ENCODE measurements around the gene IQGAP1. TPM values are rescaled to one million over a fixed set of nuclear protein-coding genes. Genes with fewer than 3 reads are reported as not detected.

Gene IQGAP1
- total and polyA plus RNA-seq, 2 of the 13 experiments (the other 11 are each of a cell fraction or from before 2014, with no cell fraction given), result 29.5 to 37.9 TPM

- WGBS (ENCODE audit: low lambda C conversion rate), result 85% methylated on average over 4 of the region's 4 CpGs
- H3K4me2 ChIP-seq (ENCODE audit: low read depth, low read length), result no peak overlapping the region
- H4K20me1 ChIP-seq (ENCODE audit: insufficient read depth, low read length), result no peaks in the 10 kb centered on the region
- ATAC-seq (no peak), FAIRE-seq (no peak), DNase-seq (ENCODE audit: low spot score) (no peak)
- H3K27me3 ChIP-seq (ENCODE audit: control insufficient read depth in 1 of 2, insufficient read depth in 2 of 2, low read length in 2 of 2), result no peaks in the 10 kb centered on the region
- TF ChIP-seq TAF15 (IDR thresholded peaks at IDR 0.05; ENCODE audit: low read depth, low read length, poor library complexity, severe bottlenecking), result no peak
- no peak for TF ChIP-seq ARNTL (CRISPR knock-in tag; IDR thresholded peaks at IDR 0.05)
- no peak for TF ChIP-seq CBX5 (CRISPR knock-in tag; IDR thresholded peaks at IDR 0.05; ENCODE audit: borderline replicate concordance)
- no peak for TF ChIP-seq MED8 (CRISPR knock-in tag; IDR thresholded peaks at IDR 0.05; ENCODE audit: insufficient replicate concordance)
- no peak for TF ChIP-seq DNMT1 (CRISPR knock-in tag; IDR thresholded peaks at IDR 0.05)
- no peak for TF ChIP-seq ZNF639 (CRISPR knock-in tag; conservative IDR thresholded peaks at IDR 0.05)
- TF ChIP-seq HMG20A (CRISPR knock-in tag; IDR thresholded peaks at IDR 0.05; ENCODE audit: borderline replicate concordance), result no peak
- no peak for TF ChIP-seq ZBTB25 (CRISPR knock-in tag; IDR thresholded peaks at IDR 0.05)
- TF ChIP-seq SRY (CRISPR knock-in tag; IDR thresholded peaks at IDR 0.05), result no peak
- no peak for TF ChIP-seq ZNF598 (CRISPR knock-in tag; IDR thresholded peaks at IDR 0.05; ENCODE audit: borderline replicate concordance)
- no peak for TF ChIP-seq ZNF510 (CRISPR knock-in tag; IDR thresholded peaks at IDR 0.05; ENCODE audit: low read depth)
- no peak for TF ChIP-seq ZNF816 (CRISPR knock-in tag; IDR thresholded peaks at IDR 0.05; ENCODE audit: borderline replicate concordance)
- TF ChIP-seq HNRNPH1 (optimal IDR thresholded peaks at IDR 0.05; ENCODE audit: low read depth, low read length), result no peak
- CTCF ChIA-PET (ENCODE audit: low intra/inter-chr PET ratio, low total read pairs), result no interaction called here
- H2AFZ ChIP-seq (ENCODE audit: low read length), result no peak overlapping the region
- peaks cover 4% of the 10 kb centered on the region for H3K79me2 ChIP-seq (ENCODE audit: insufficient read depth, low read length)
- no peak overlapping the region for H3K9ac ChIP-seq (ENCODE audit: insufficient read depth, low read depth, low read length)
- no peaks in the 10 kb centered on the region for H3K36me3 ChIP-seq (replicated peaks in 1 of 2; ENCODE audit: control insufficient read depth in 1 of 2, insufficient read depth in 2 of 2, low read length in 2 of 2)
- in situ Hi-C loops (cut with HindIII; ENCODE audit: extremely low pct_ligation_motif_present, low pct_unique_long_range_greater_than_20kb), result no loop called here
- H3K27ac ChIP-seq (ENCODE audit: extremely low read length, insufficient read depth, low read length), result no peak overlapping the region
- peaks cover 35% of the 10 kb centered on the region for H3K4me1 ChIP-seq (ENCODE audit: insufficient read depth, low read length)
- intact Hi-C loops (cut with micrococcal nuclease; ENCODE audit: unreplicated experiment), result no loop called here
- no peaks in the 10 kb centered on the region for H3K9me3 ChIP-seq (ENCODE audit: low read length)
- H3K4me3 ChIP-seq (replicated peaks in 1 of 3; ENCODE audit: insufficient read depth in 1 of 3, low read depth in 2 of 3, low read length in 3 of 3), result no peak overlapping the region
- BruUV-seq (replicated peaks), result no TSS peak
- POLR2A ChIA-PET, result no interaction called here
Measured at GRCh38 chr15:90418627-90419026, 30.6 kb downstream of the IQGAP1 start.

All from HepG2 (cell line).